Measurements from ENCODE around the gene DRAXIN. TPM values are rescaled to one million over a fixed set of nuclear protein-coding genes. Genes with fewer than 3 reads are reported as not detected.

The DRAXIN gene
- total and polyA plus RNA-seq, 11 donors, result 0.03 to 0.29 (median 0.10) TPM; not detected in 4

GRCh38 chr1:11703357-11704193, 12.1 kb downstream of the DRAXIN start:
- intact Hi-C loops (cut with DNase I), result no loop called here
- Histone ChIP-seq H3K27me3 (peaks cover 6 to 50% (median 17%) of the 10 kb centered on the region in 9 donors), H3K9me3 (no peaks in the 10 kb centered on the region), H3K4me3 (no peak overlapping the region), H3K4me1 (peaks cover 0 to 29% (median 11%) of the 10 kb centered on the region in 12 donors), H3K36me3 (no peaks in the 10 kb centered on the region), H3K27ac (no peak overlapping the region)
- DNase-seq (no peak), ATAC-seq (no peak)
- 54 to 75% (median 66%) methylated on average over 8 of the region's 8 CpGs for WGBS, 4 donors
- no peak for TF ChIP-seq POLR2A (IDR thresholded peaks at IDR 0.05)
- TF ChIP-seq, protein P1, sequence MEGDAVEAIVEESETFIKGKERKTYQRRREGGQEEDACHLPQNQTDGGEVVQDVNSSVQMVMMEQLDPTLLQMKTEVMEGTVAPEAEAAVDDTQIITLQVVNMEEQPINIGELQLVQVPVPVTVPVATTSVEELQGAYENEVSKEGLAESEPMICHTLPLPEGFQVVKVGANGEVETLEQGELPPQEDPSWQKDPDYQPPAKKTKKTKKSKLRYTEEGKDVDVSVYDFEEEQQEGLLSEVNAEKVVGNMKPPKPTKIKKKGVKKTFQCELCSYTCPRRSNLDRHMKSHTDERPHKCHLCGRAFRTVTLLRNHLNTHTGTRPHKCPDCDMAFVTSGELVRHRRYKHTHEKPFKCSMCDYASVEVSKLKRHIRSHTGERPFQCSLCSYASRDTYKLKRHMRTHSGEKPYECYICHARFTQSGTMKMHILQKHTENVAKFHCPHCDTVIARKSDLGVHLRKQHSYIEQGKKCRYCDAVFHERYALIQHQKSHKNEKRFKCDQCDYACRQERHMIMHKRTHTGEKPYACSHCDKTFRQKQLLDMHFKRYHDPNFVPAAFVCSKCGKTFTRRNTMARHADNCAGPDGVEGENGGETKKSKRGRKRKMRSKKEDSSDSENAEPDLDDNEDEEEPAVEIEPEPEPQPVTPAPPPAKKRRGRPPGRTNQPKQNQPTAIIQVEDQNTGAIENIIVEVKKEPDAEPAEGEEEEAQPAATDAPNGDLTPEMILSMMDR (IDR thresholded peaks at IDR 0.05), result no peak

- intact Hi-C loops (cut with DNase I), result no loop called here
- Histone ChIP-seq H3K4me3 (no peak overlapping the region), H3K27me3 (peaks cover 6 to 44% (median 17%) of the 10 kb centered on the region in 9 donors), H3K9me3 (no peaks in the 10 kb centered on the region), H3K36me3 (no peaks in the 10 kb centered on the region), H3K4me1 (peaks cover 0 to 29% (median 11%) of the 10 kb centered on the region in 12 donors), H3K27ac (no peak overlapping the region)
- ATAC-seq (no peak), DNase-seq (no peak)
- TF ChIP-seq, protein P1 (IDR thresholded peaks at IDR 0.05), result no peak
- no peak for TF ChIP-seq POLR2A (IDR thresholded peaks at IDR 0.05)
- WGBS, 4 donors, result 68 to 81% (median 70%) methylated on average over 8 to 11 of the region's 11 CpGs
These were observed 12.7 kb downstream of the DRAXIN start for GRCh38 chr1:11704194-11704529.

DNA sequence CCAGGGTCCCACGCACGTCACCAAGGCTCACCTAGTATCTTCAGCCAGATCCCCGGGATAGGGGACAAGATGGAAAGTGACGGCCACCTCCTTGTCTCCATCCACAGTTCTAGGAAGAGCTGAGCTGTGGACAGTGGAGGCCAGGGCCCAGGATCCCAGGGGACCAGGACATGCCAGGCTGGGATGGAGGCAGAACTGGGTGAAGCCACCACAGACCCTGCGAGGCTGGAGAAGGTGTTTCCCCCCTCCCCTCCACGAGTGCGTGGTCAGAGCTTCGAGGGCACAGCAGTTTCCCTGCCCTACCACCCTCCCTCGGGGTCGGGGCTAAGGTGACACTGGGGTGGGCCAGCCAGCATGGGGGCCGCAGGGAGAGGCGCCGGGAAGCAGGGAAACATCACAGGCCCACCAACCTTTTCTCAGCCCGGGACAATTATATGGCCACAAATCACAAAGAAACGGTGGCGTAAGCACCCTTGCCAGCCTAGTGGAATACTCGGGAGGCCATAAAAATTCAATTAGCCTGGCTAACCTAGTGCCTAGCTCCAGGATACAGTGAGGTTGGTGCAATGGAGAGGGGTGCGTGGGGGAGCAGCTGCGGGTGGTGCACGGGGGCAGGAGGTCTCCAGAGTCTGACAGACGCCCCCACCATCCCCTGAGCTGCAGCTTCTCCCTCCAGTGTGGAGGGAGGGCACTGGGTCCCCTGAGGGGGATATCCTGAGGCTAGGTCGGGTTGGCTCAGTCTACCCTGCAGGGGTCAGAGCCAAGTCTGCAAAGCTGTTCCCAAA, 13.4 kb downstream of the DRAXIN start:
- peaks cover 6 to 40% (median 17%) of the 10 kb centered on the region in 9 donors for H3K27me3 ChIP-seq

More for the DNA sequence above, 13.4 kb downstream of the DRAXIN start:
- ATAC-seq (no peak), DNase-seq (no peak)
- H3K36me3 ChIP-seq, result no peaks in the 10 kb centered on the region
- H3K4me1 ChIP-seq, result peaks cover 0 to 29% (median 11%) of the 10 kb centered on the region in 12 donors
- H3K27ac ChIP-seq, result no peak overlapping the region
- H3K4me3 ChIP-seq, result no peak overlapping the region
- intact Hi-C loops (cut with DNase I), result loop anchor here in 2 of 10 donors (5.0 kb wide), 2 partner anchors 33 to 668 kb away; no protein-coding TSS in a partner anchor
- TF ChIP-seq, protein P1 (IDR thresholded peaks at IDR 0.05), result no peak
- no peak for TF ChIP-seq POLR2A (IDR thresholded peaks at IDR 0.05)
- 76 to 82% (median 79%) methylated on average over 12 to 22 of the region's 22 CpGs for WGBS, 4 donors
- no peaks in the 10 kb centered on the region for H3K9me3 ChIP-seq

All from heart left ventricle (tissue), 16 donors.